ENCODE results near the gene NECTIN1.

GRCh38 chr11:119697445-119697844, 31.6 kb downstream of the NECTIN1 start:
- TF ChIP-seq CTCF (conservative IDR thresholded peaks at IDR 0.05 in 1 of 2, IDR thresholded peaks at IDR 0.05 in 1 of 2; ENCODE audit: extremely low read depth in 1 of 2, insufficient read depth in 1 of 2, low read depth in 1 of 2, low read length in 2 of 2) (no peak), EZH2 (IDR thresholded peaks at IDR 0.05; ENCODE audit: borderline replicate concordance, low read length) (no peak)
